Naive thymus-derived CD4-positive, alpha-beta T cell (primary cell): Measurements from ENCODE around the gene UBA5. TPM values are rescaled to one million over a fixed set of nuclear protein-coding genes. Genes with fewer than 3 reads are reported as not detected.
A peak's percentile ranks its signal among the peaks of the same experiment; 100 is the strongest.

Experiments used
- ATAC-seq: fragments of 150-1000 bp; cut with Tn5 transposase; 2 replicates; pipeline ENCODE4 v1.10.0; 2021; ENCODE audit warnings: mild to moderate bottlenecking, moderate library complexity
- CTCF ChIA-PET: fragments of 350-600 bp; sonication (Branson Sonifier 250); formaldehyde crosslinking; loops from one replicate; lab custom pipeline; 2021; ENCODE audit warnings: antibody characterized with exemption; lab: Charles Lee
- POLR2A ChIA-PET: fragments of 350-600 bp; sonication (Branson Sonifier 250); formaldehyde crosslinking; loops from one replicate; lab custom pipeline; 2021; ENCODE audit warnings: antibody characterized with exemption, inconsistent platforms; lab: Charles Lee
- DNase-seq, 9 donors: peaks; one replicate each; pipeline versions ENCODE4 v3.0.0 to v3.0.0-alpha.2; 2020 to 2022; ENCODE audit warnings: mixed read lengths in 1 of 9
- H3K27ac ChIP-seq: one replicate; pipeline ENCODE4 v1.7.0; 2013; ENCODE audit warnings: mild to moderate bottlenecking, low read depth, low read length, moderate library complexity
- H3K27me3 ChIP-seq, 2 donors: one replicate each; pipeline ENCODE4 v1.7.0; 2013; ENCODE audit warnings: low read length in 2 of 2, mild to moderate bottlenecking in 2 of 2, moderate library complexity in 2 of 2; ENCODE audit not compliant: control insufficient read depth in 2 of 2, insufficient read depth in 2 of 2
- H3K36me3 ChIP-seq, 3 experiments: 1 replicate in 2 of 3; 2 replicates in 1 of 3; pipeline ENCODE4 v1.7.0; 2013; ENCODE audit warnings: low read length in 3 of 3, mild to moderate bottlenecking in 3 of 3, moderate library complexity in 1 of 3; ENCODE audit not compliant: insufficient read depth in 3 of 3, control insufficient read depth in 2 of 3
- H3K4me1 ChIP-seq, 2 donors: one replicate each; pipeline ENCODE4 v1.7.0; 2013; ENCODE audit warnings: low read length in 2 of 2, mild to moderate bottlenecking in 2 of 2, moderate library complexity in 1 of 2; ENCODE audit not compliant: control insufficient read depth in 2 of 2, insufficient read depth in 2 of 2
- H3K4me3 ChIP-seq: 2 replicates; pipeline ENCODE4 v1.7.0; 2013; ENCODE audit warnings: mild to moderate bottlenecking, low read length
- H3K9me3 ChIP-seq, 3 experiments: 1 replicate in 2 of 3; 2 replicates in 1 of 3; pipeline ENCODE4 v1.7.0; 2013; ENCODE audit warnings: low read length in 3 of 3; ENCODE audit not compliant: control insufficient read depth in 2 of 3
- H3K27ac Mint-ChIP-seq, 9 donors: one replicate each; pipeline ENCODE4 v1.8.0; 2020 to 2022; ENCODE audit warnings: mixed read lengths in 9 of 9, mild to moderate bottlenecking in 8 of 9, moderate library complexity in 5 of 9, inconsistent platforms in 2 of 9
- H3K27me3 Mint-ChIP-seq, 5 donors: one replicate each; pipeline ENCODE4 v1.8.0; 2021 to 2022; ENCODE audit warnings: mixed read lengths in 5 of 5, mild to moderate bottlenecking in 1 of 5
- H3K36me3 Mint-ChIP-seq, 5 donors: one replicate each; pipeline ENCODE4 v1.8.0; 2020 to 2022; ENCODE audit warnings: mixed read lengths in 5 of 5, mild to moderate bottlenecking in 3 of 5, inconsistent platforms in 1 of 5
- H3K4me1 Mint-ChIP-seq, 7 donors: one replicate each; pipeline ENCODE4 v1.8.0; 2020 to 2022; ENCODE audit warnings: mixed read lengths in 7 of 7, mild to moderate bottlenecking in 3 of 7, inconsistent platforms in 1 of 7
- H3K4me3 Mint-ChIP-seq, 10 donors: one replicate each; pipeline ENCODE4 v1.8.0; 2020 to 2022; ENCODE audit warnings: mild to moderate bottlenecking in 10 of 10, mixed read lengths in 10 of 10, moderate library complexity in 6 of 10, inconsistent platforms in 2 of 10
- H3K9me3 Mint-ChIP-seq, 11 donors: one replicate each; pipeline ENCODE4 v1.8.0; 2020 to 2022; ENCODE audit warnings: mixed read lengths in 11 of 11, mild to moderate bottlenecking in 4 of 11, inconsistent platforms in 1 of 11, moderate library complexity in 1 of 11
- intact Hi-C, 2 donors: fragments of 100-400 bp; cut with micrococcal nuclease; formaldehyde crosslinking; loops; one replicate each; pipeline ENCODE4 v1.15.1; 2023
- polyA plus RNA-seq, 2 donors: library from polyadenylated mRNA; unstranded; fragments of 300-500 nt; fragmentation: Illumina TruSeq; gene quantifications; one replicate each; pipeline ENCODE4 v1.2.3, GENCODE V29; 2021
- total RNA-seq, 6 experiments: library from RNA in 5 of 6; stranded (reverse) in 5 of 6; gene quantifications; 1 replicate in 5 of 6; 2 replicates in 1 of 6; pipeline ENCODE4 v1.2.3 and lab custom pipeline; 2021 to 2026

Gene UBA5
- total and polyA plus RNA-seq, 7 experiments from 2014 or later: 26.8 to 43.1 (median 36.6) TPM

DNA sequence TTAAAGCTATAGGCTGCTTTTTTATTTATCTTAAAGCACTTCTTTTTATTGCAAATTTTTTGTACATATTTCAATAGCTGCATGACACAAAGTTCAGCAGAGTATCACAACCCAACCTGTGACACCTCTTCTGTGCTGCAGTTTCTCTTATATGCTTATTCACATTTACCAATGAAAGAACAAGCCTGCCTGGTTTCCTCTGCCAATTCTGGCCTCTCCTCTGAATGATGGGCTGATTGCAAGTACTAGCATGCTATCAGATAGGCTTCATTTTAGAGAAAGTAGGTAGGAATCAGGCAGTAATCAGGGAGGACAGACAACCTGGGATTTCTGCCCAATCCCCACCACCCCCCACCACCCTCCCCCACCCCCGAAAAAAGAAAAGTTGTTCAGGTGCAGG lies 36.5 kb upstream of the UBA5 start:
- intact Hi-C loops: no loop called here
- no peak for ATAC-seq
- peaks cover 0 to 25% (median 4%) of the 10 kb centered on the region in 7 donors for H3K4me1 Mint-ChIP-seq

DNA sequence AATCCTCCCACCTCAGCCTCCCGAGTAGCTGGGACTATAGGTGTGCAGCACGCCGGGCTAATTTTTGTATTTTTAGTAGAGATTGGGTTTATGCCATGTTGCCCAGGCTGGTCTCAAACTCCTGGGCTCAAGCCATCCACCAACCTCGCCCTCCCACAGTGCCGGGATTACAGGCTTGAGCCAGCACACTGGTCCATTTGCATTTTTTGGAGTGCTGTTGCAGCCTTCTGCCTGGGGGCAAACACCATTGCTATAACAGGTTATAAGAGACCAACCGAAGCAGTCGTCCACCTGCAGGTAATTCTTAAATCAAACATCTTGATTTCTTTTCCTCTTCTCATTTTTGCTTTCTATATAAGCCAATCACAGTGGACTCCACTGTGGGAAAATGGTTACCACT lies 35.3 kb upstream of the UBA5 start:
- Histone ChIP-seq H3K4me3 (no peak overlapping the region), H3K4me1 (no peaks in the 10 kb centered on the region), H3K27me3 (no peaks in the 10 kb centered on the region), H3K27ac (no peak overlapping the region), H3K9me3 (no peaks in the 10 kb centered on the region), H3K36me3 (peaks cover 0 to 12% (median 10%) of the 10 kb centered on the region in 3 experiments)
- CTCF ChIA-PET: interaction anchor here (1.0 to 1.4 kb wide), 2 partner anchors 17 to 18 kb away, joined by 3 read pairs; no protein-coding TSS in a partner anchor
- H3K4me1 Mint-ChIP-seq: peaks cover 0 to 25% (median 4%) of the 10 kb centered on the region in 7 donors
- ATAC-seq (no peak), DNase-seq (no peak)
- H3K4me3 Mint-ChIP-seq: no peak overlapping the region
- H3K36me3 Mint-ChIP-seq: peaks cover 15 to 56% (median 28%) of the 10 kb centered on the region in 5 donors
- no peaks in the 10 kb centered on the region for H3K9me3 Mint-ChIP-seq
- no peaks in the 10 kb centered on the region for H3K27me3 Mint-ChIP-seq
- peak overlapping the region in 1 of 9 donors; percentile 49 for H3K27ac Mint-ChIP-seq
- intact Hi-C loops: no loop called here
- POLR2A ChIA-PET: no interaction called here

More for the DNA sequence above, 36.5 kb upstream of the UBA5 start:
- H3K9me3 Mint-ChIP-seq: no peaks in the 10 kb centered on the region
- H3K36me3 Mint-ChIP-seq: peaks cover 15 to 52% (median 28%) of the 10 kb centered on the region in 5 donors
- no peaks in the 10 kb centered on the region for H3K27me3 Mint-ChIP-seq
- H3K27ac ChIP-seq: no peak overlapping the region
- H3K4me3 Mint-ChIP-seq: no peak overlapping the region
- H3K9me3 ChIP-seq: no peaks in the 10 kb centered on the region
- peak in 2 of 9 donors; percentile 1 to 3 for DNase-seq
- no peaks in the 10 kb centered on the region for H3K27me3 ChIP-seq
- H3K36me3 ChIP-seq: peaks cover 0 to 12% (median 10%) of the 10 kb centered on the region in 3 experiments
- no peaks in the 10 kb centered on the region for H3K4me1 ChIP-seq
- H3K27ac Mint-ChIP-seq: no peak overlapping the region
- CTCF ChIA-PET: interaction anchor here (0.6 to 0.9 kb wide), 2 partner anchors 20 to 33 kb away, joined by 4 read pairs; no protein-coding TSS in a partner anchor
- H3K4me3 ChIP-seq: no peak overlapping the region
- POLR2A ChIA-PET: interaction anchor here (0.7 to 0.8 kb wide), 2 partner anchors 72 to 274 kb away, joined by 3 read pairs; no protein-coding TSS in a partner anchor

DNA sequence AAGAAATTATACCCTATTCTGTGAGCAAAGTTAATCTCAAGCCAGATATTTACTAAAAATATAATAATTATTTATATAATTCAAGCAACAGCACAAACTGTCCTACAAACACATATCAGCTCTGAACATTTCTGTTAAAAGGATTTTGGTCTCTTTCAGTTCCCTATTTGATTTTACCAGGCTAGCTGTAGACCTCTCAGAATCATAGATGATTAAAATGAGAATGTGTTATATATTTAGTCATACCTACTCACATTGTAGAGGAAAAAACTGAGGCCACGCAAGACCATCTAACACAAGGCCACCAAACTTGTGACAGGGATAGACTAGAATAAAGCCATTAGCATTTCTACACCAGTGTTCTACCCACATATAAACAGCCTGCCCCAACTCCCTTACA lies 34.5 kb upstream of the UBA5 start:
- Histone ChIP-seq H3K27ac (no peak overlapping the region), H3K9me3 (no peaks in the 10 kb centered on the region), H3K27me3 (no peaks in the 10 kb centered on the region), H3K36me3 (peaks cover 0 to 12% (median 10%) of the 10 kb centered on the region in 3 experiments), H3K4me1 (no peaks in the 10 kb centered on the region), H3K4me3 (no peak overlapping the region)
- Mint-ChIP-seq H3K4me3 (no peak overlapping the region), H3K4me1 (peaks cover 0 to 25% (median 4%) of the 10 kb centered on the region in 7 donors), H3K27me3 (no peaks in the 10 kb centered on the region), H3K9me3 (no peaks in the 10 kb centered on the region), H3K27ac (peak overlapping the region in 1 of 9 donors; percentile 14), H3K36me3 (peaks cover 14 to 55% (median 23%) of the 10 kb centered on the region in 5 donors)
- ChIA-PET CTCF (interaction anchor here (1.0 to 1.4 kb wide), 2 partner anchors 16 to 18 kb away, joined by 3 read pairs; no protein-coding TSS in a partner anchor), POLR2A (no interaction called here)
- DNase-seq (no peak), ATAC-seq (no peak)
- intact Hi-C loops: no loop called here

DNA sequence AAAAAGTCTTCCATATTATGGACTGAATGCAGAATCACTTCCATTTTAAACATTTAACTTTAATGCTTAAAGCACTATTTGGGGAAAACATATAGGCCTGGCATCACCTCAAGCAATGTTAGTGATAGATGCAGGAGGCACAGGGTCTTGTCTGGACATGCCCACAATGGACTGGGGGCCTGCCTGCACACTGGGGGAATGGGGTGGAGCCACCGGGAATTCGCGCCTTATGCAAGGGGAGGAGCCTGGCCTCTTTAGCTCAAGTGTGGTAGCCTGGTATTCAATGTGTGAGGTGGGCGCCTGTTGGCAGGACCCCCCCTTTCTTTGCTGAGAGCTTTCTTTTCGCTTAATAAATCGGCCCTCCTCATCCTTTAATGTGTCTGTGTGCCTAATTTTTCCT lies 33.2 kb upstream of the UBA5 start:
- no peak overlapping the region for H3K4me3 ChIP-seq
- ATAC-seq: no peak
- Mint-ChIP-seq H3K9me3 (no peaks in the 10 kb centered on the region), H3K27me3 (no peaks in the 10 kb centered on the region), H3K27ac (no peak overlapping the region), H3K4me3 (no peak overlapping the region), H3K4me1 (peaks cover 0 to 18% (median 4%) of the 10 kb centered on the region in 7 donors), H3K36me3 (peaks cover 9 to 45% (median 14%) of the 10 kb centered on the region in 5 donors)
- H3K27me3 ChIP-seq: no peaks in the 10 kb centered on the region
- no peaks in the 10 kb centered on the region for H3K4me1 ChIP-seq
- CTCF ChIA-PET: no interaction called here
- no peak overlapping the region for H3K27ac ChIP-seq
- no peaks in the 10 kb centered on the region for H3K9me3 ChIP-seq
- DNase-seq: no peak
- peaks cover 0 to 12% (median 10%) of the 10 kb centered on the region in 3 experiments for H3K36me3 ChIP-seq
- intact Hi-C loops: no loop called here
- POLR2A ChIA-PET: interaction anchor here (1.0 kb wide), 1 partner anchor 10 kb away, joined by 5 read pairs; no protein-coding TSS in a partner anchor

DNA sequence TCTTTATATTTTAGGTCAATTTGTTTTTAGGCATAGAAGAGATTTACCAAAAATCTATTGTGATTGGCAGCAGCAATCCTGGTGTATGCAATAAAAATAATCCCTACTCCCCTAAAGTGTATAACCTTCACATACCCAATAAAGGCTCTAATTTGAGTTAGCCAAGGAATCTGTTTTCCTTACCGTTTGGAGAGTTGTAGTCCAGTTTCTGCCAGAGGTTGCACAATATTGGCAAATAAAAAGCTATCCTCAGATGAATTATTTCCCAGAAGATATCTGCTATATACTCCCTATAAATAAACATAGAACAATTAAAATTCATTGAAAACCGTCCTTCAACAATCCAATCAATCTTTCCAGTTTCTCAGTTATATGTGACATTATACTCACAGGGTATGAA lies 32.0 kb upstream of the UBA5 start:
- intact Hi-C loops: no loop called here

DNA sequence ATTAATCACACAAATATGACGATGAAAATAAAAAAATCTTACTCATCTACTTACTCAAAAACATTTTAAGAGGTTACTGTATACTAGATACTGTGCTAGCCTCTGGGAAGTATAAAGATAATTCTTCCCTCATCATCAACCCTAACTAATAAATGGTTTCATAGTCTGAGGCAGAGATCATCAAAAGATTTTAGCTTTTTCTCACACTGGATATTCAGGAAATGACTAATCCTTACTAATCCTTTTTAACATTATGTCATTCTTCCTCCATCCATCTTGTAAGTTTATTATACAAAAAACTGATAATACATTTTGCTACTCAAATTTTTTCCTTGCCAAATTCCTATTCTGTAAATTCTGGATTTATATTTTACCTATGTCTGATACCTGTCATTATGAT lies 30.2 kb upstream of the UBA5 start:
- Histone ChIP-seq H3K4me1 (no peaks in the 10 kb centered on the region), H3K27me3 (no peaks in the 10 kb centered on the region), H3K27ac (no peak overlapping the region), H3K36me3 (peaks cover 0 to 12% (median 10%) of the 10 kb centered on the region in 3 experiments), H3K4me3 (no peak overlapping the region), H3K9me3 (no peaks in the 10 kb centered on the region)
- intact Hi-C loops: no loop called here
- no peak overlapping the region for H3K27ac Mint-ChIP-seq
- H3K4me3 Mint-ChIP-seq: no peak overlapping the region
- peaks cover 9 to 52% (median 24%) of the 10 kb centered on the region in 5 donors for H3K36me3 Mint-ChIP-seq
- ATAC-seq (no peak), DNase-seq (no peak)
- no peaks in the 10 kb centered on the region for H3K9me3 Mint-ChIP-seq
- ChIA-PET CTCF (interaction anchor here (0.8 kb wide), 1 partner anchor 12 kb away, joined by 3 read pairs; no protein-coding TSS in a partner anchor), POLR2A (no interaction called here)
- H3K4me1 Mint-ChIP-seq: peaks cover 0 to 3% (median 0%) of the 10 kb centered on the region in 7 donors
- no peaks in the 10 kb centered on the region for H3K27me3 Mint-ChIP-seq

More for the DNA sequence above, 32.0 kb upstream of the UBA5 start:
- H3K9me3 Mint-ChIP-seq: no peaks in the 10 kb centered on the region
- ATAC-seq: no peak
- H3K27me3 ChIP-seq: no peaks in the 10 kb centered on the region
- CTCF ChIA-PET: no interaction called here
- H3K27ac Mint-ChIP-seq: no peak overlapping the region
- H3K36me3 ChIP-seq: peaks cover 0 to 12% (median 10%) of the 10 kb centered on the region in 3 experiments
- DNase-seq: no peak
- peaks cover 9 to 47% (median 18%) of the 10 kb centered on the region in 5 donors for H3K36me3 Mint-ChIP-seq
- H3K4me3 ChIP-seq: no peak overlapping the region
- no peaks in the 10 kb centered on the region for H3K27me3 Mint-ChIP-seq
- POLR2A ChIA-PET: no interaction called here
- H3K4me1 ChIP-seq: no peaks in the 10 kb centered on the region
- no peak overlapping the region for H3K4me3 Mint-ChIP-seq
- peaks cover 0 to 9% (median 4%) of the 10 kb centered on the region in 7 donors for H3K4me1 Mint-ChIP-seq
- H3K9me3 ChIP-seq: no peaks in the 10 kb centered on the region
- no peak overlapping the region for H3K27ac ChIP-seq

DNA sequence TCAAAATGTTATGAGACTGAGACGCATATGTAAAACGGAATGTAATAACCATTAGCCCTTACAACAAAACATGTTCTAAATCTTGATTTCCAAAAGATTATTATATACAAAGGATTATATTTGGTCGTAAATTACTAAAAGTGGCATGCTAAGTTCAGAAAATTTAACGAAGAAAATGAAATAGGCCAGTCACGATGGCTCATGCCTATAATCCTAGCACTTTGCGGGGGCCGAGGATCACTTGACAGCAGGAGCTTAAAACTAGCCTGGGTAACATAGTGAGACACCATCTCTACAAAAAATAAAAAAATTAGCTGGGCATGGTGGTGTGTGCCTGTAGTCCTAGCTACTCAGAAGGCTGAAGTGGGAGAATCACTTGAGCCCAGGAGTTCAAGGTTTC lies 29.5 kb upstream of the UBA5 start:
- CTCF ChIA-PET: no interaction called here
- no peak overlapping the region for H3K4me3 Mint-ChIP-seq
- Histone ChIP-seq H3K4me1 (no peaks in the 10 kb centered on the region), H3K27me3 (no peaks in the 10 kb centered on the region), H3K4me3 (no peak overlapping the region), H3K27ac (no peak overlapping the region), H3K36me3 (peaks cover 0 to 12% (median 10%) of the 10 kb centered on the region in 3 experiments), H3K9me3 (no peaks in the 10 kb centered on the region)
- H3K9me3 Mint-ChIP-seq: peaks cover 0 to 2% (median 0%) of the 10 kb centered on the region in 11 donors
- no peak overlapping the region for H3K27ac Mint-ChIP-seq
- no peaks in the 10 kb centered on the region for H3K4me1 Mint-ChIP-seq
- H3K27me3 Mint-ChIP-seq: no peaks in the 10 kb centered on the region
- DNase-seq: no peak
- POLR2A ChIA-PET: no interaction called here
- intact Hi-C loops: no loop called here
- ATAC-seq: no peak
- peaks cover 9 to 56% (median 28%) of the 10 kb centered on the region in 5 donors for H3K36me3 Mint-ChIP-seq
